HG03103 (cell line): ENCODE measurements around the gene CAVIN2.
A peak's percentile ranks its signal among the peaks of the same experiment; 100 is the strongest.

ENCODE experiments used
- ATAC-seq: cut with Tn5 transposase; IDR thresholded peaks from one replicate; pipeline ENCODE4 v1.9.1; 2021; ENCODE audit warnings: low read depth; ENCODE audit not compliant: unreplicated experiment

The CAVIN2 gene, protein sequence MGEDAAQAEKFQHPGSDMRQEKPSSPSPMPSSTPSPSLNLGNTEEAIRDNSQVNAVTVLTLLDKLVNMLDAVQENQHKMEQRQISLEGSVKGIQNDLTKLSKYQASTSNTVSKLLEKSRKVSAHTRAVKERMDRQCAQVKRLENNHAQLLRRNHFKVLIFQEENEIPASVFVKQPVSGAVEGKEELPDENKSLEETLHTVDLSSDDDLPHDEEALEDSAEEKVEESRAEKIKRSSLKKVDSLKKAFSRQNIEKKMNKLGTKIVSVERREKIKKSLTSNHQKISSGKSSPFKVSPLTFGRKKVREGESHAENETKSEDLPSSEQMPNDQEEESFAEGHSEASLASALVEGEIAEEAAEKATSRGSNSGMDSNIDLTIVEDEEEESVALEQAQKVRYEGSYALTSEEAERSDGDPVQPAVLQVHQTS

DNA sequence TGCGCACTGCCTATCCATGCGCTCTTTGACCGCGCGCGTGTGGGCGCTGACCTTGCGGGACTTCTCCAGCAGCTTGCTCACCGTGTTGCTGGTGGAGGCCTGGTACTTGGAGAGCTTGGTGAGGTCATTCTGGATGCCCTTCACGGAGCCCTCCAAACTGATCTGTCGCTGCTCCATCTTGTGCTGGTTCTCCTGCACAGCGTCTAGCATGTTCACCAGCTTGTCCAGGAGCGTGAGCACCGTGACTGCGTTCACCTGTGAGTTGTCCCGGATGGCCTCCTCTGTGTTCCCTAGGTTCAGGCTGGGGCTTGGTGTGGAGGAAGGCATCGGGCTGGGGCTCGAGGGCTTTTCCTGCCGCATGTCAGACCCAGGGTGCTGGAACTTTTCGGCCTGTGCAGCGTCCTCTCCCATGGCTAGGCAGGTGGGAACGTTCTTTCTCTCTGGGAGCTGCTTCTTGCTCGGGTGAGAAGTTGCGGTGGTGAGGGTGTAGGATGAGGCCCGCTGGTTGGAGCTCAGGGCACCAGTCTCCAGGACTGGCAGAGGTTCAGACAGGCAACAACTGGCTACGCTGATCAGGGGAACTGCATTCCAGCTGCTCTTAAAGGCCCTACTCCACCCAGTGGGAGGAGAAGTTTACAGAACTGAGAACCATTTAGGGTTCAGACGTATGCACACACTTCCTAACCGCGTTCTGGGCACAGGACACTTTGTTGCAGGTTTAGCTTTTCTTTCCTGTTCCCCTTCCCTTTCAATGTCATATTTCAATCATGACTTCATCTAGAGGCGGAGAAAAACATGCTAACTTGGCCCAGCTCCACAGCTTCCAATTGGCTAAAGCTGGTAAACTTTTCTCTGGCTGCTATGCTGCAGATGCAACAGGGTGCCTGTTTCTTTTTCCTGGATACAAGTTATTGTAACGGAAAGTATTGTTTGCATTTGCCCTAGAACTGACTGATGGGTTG, at the start of gene CAVIN2:
Gene CAVIN2, minus strand, starts transcription at position 574 of the 962 bp plus-strand sequence. Its CDS starts 163 bp downstream, at position 411.
- ATAC-seq = peak; percentile 57

DNA sequence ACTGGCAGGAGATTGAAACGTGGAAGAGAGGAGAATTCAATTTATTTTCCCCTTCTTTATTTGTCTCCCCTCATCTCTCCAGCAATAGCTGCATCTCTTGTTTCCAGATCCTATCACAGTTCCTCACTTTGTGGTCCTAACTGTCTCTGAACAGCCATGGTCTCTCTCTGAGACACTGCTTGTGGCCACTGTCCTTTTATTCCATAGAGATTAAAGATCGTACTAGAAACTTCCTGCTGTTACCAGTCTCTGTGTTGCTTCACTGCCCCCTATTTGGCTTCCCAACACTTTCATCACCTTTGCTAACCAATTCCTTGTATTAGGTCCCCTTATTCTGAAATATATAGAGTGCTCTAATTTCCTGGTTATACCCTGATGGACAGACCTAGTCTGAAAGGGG, 48.9 kb upstream of the CAVIN2 start:
- no peak for ATAC-seq

DNA sequence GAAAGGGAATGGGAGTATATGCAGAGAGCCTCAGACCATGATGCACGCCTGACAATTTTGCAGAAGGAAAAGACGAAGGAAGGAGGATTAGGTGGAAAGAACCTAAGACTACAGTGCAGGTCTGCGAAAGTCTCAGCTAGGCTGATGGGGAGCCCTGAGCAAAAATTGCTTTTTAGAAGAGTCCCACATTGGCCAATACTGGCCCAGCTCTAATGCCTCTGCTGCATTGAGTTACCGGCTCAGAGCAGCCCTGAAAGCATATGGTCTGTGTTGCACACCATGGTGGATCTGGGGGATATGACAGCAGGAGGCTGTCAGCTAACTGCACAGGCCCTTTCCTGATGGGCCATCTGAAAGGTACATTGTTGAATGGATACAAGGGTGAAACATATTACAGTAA, 48.3 kb upstream of the CAVIN2 start:
- no peak for ATAC-seq

DNA sequence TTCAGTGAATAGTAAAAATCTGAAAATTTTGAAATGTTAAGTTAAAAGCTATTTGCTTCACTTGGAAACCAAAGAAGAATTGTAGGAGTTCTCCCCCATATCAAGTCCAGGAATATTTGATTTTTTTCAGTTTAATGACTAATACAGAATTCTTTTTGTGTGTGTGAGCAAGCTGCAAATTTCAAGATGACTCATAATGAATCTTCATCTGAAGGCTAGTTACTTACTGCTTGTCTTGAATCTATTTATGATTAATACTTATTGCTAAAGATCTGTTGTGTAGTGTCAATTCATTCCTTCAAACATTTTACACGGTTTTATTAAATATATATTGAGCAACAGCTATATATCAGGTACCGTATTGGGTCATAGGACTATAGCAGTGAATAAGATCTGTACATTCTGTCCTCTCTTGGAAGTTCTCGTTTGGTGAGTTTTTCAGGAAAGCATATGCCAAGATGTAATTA, 47.8 kb upstream of the CAVIN2 start:
- no peak for ATAC-seq

GRCh38 chr2:191892391-191892790, 45.5 kb upstream of the CAVIN2 start:
- ATAC-seq = no peak

DNA sequence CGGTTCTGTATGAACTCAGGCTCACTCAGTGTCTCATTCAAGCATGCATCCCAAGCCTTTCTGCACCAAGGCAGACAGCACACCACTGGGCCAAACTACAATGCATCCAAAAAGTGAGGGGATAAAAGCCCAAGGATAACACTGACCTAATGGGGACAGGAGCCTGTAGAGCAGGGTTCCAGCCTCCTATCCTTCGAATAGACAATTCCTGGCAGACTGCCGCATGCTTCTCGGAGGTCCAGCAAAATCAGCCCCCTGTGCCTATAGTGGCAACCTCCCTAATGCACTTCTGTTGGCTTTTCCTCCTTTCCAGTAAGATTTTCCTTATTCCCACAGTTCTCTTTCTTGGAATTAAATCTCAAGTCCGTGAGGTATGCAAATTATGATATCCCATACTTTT, 44.8 kb upstream of the CAVIN2 start:
- no peak for ATAC-seq

DNA sequence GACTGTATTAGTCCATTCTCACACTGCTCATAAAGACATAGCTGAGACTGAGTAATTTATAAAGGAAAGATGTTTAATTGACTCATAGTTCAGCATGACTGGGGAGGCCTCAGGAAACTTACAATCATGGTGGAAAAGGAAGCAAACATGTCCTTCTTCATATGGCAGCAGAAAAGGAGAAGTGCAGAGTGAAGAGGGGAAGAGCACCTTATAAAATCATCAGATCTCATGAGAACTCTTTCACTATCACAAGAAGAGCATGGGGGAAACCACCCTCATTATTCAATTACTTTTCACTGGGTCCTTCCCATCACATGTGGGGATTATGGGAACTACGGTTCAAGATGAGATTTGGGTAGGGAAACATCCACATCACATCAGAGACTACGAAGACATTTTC, 43.0 kb upstream of the CAVIN2 start:
- ATAC-seq = no peak

GRCh38 chr2:191888400-191889166, 41.7 kb upstream of the CAVIN2 start:
- no peak for ATAC-seq

- ATAC-seq = no peak
Measured at GRCh38 chr2:191885650-191886049, 38.8 kb upstream of the CAVIN2 start.

GRCh38 chr2:191885098-191885497, 38.2 kb upstream of the CAVIN2 start:
- no peak for ATAC-seq

GRCh38 chr2:191881982-191882816, 35.3 kb upstream of the CAVIN2 start:
- no peak for ATAC-seq

- ATAC-seq = no peak
Measured at GRCh38 chr2:191878548-191879279, 31.8 kb upstream of the CAVIN2 start.

DNA sequence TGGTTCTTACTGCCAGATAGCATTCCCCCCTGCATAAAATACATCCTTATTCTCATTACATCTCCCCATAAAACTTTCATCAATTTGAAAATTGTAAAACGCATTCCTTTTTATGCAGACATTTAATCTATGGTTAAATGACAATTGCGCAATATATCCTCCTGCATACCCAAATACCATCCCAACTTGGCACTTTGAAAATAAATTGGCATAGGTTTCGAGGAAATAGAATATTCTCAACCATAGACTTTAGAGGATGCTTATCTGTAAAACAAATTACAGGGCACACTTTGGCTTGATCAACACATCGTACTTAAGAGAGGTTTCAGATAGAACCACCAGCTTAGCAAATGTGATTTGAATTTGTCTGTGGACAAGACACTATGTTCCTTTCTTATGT, 31.0 kb upstream of the CAVIN2 start:
- ATAC-seq = no peak

DNA sequence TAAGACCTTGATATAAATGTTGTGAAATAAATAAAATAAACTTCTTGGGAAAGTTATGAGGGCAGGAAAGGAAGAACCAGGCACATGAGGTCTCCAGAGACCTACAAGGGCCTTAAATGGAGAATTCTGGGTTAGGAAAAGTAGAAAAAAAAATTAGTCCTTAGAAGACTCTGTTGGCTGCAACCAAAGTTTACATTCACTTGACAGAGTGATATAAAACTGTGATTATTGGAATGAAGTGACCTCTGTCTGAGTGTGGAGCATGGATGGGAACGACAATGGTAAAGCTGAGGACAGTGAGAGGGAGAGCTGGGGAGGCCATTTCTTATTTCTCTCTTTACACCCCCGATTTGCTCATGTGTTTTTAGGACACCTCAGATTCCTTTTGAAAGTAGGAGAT, 29.0 kb upstream of the CAVIN2 start:
- ATAC-seq = no peak

- no peak for ATAC-seq
Measured at GRCh38 chr2:191870744-191871143, 23.9 kb upstream of the CAVIN2 start.

- no peak for ATAC-seq
Measured at GRCh38 chr2:191869781-191870180, 22.9 kb upstream of the CAVIN2 start.

GRCh38 chr2:191869178-191869577, 22.3 kb upstream of the CAVIN2 start:
- ATAC-seq = no peak

DNA sequence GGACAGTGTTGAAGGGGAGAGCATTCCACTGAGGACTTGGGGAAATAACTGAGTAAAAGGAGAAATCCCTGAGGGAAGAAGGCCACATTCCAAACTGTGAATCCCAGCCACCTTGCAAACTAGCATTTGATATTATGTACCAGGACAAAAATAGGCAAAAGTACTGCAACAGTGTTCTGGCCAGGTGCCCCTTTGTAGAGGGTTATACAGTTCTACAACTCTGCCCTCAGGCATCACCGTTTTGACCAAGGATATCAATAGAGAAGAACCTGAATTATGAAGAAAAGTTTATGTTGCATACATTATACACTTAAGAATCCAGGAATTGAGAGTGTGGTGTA, 20.6 kb upstream of the CAVIN2 start:
- no peak for ATAC-seq
